Spleen (tissue), 7 donors: ENCODE results near the gene MCOLN1.

Source experiments
- CTCF ChIP-seq, 11 experiments: fragments of 200-600 bp in 7 of 11; fragments of 450-650 bp in 4 of 11; sonication (generic) in 4 of 11; IDR thresholded peaks in 8 of 11; conservative IDR thresholded peaks in 3 of 11; 1 replicate in 7 of 11; 2 replicates in 4 of 11; pipeline versions ENCODE4 v1.4.0 to v1.8.0; 2016 to 2021; ENCODE audit warnings: antibody characterized with exemption in 11 of 11, inconsistent platforms in 4 of 11, mild to moderate bottlenecking in 1 of 11
- POLR2A ChIP-seq, 3 donors: fragments of 450-650 bp; IDR thresholded peaks; one replicate each; pipeline ENCODE4 v1.5.1; 2017; ENCODE audit warnings: antibody characterized with exemption in 3 of 3, mild to moderate bottlenecking in 1 of 3
- POLR2AphosphoS5 ChIP-seq, 3 donors: sonication (generic); formaldehyde crosslinking; IDR thresholded peaks; one replicate each; pipeline ENCODE4 v1.5.1; 2017; ENCODE audit warnings: antibody characterized with exemption in 3 of 3
- donor health status: DM: no; HTN: no; CAD: no; lungs with moderate emphysema.
- donor health status: DM: no; HTN: no; CAD: no.
- donor health status: DM: no; HTN: no; CAD: no.

DNA sequence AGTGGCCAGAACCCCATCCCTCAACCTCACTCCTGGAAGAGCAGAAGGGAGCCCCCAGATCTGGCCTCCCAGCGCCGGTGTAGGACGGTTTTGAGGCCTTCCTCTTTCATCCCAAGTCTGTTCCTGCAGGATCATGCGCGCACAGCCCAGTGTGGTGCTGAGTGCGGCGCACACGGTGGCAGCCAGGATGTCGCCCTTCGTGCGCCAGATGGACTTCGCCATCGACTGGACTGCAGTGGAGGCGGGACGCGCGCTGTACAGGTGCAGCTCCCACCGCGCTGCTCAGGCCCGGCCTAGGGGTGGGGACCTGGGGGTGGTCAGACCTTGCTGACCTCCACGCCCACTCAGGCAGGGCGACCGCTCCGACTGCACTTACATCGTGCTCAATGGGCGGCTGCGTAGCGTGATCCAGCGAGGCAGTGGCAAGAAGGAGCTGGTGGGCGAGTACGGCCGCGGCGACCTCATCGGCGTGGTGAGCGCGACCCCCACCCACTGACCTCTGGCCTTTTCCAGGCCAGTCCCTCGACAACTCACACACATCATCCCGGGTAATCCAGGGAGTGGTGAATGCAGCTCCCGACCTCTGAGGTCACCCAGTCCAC lies 27.8 kb downstream of the MCOLN1 start:
- TF ChIP-seq CTCF (IDR thresholded peaks at IDR 0.05 in 8 of 11, conservative IDR thresholded peaks at IDR 0.05 in 3 of 11) (no peak), POLR2A (IDR thresholded peaks at IDR 0.05) (no peak), POLR2AphosphoS5 (IDR thresholded peaks at IDR 0.05) (peak; percentile 12 to 67 (median 54))
